Prostate gland (tissue), 2 donors: Measurements from ENCODE around the gene SPARCL1. TPM values are rescaled to one million over a fixed set of nuclear protein-coding genes. Genes with fewer than 3 reads are reported as not detected.
A peak's percentile ranks its signal among the peaks of the same experiment; 100 is the strongest.
"Not testable (repeated sequence)": the region's sequence is repeated elsewhere in the genome, so short reads cannot be mapped to it uniquely, and the experiment has no call there.

Source experiments
- DNase-seq: peaks from one replicate; pipeline ENCODE4 v3.0.0-alpha.2; 2019; ENCODE audit warnings: low spot score
- H3K27ac ChIP-seq, 2 donors: fragments of 200-600 bp; sonication (generic); 2 replicates each; pipeline ENCODE4 v1.5.1; 2017 to 2019
- H3K27me3 ChIP-seq: fragments of 200-600 bp; sonication (generic); replicated peaks from 2 replicates; pipeline ENCODE4 v1.5.1; 2019; ENCODE audit not compliant: insufficient read depth
- H3K36me3 ChIP-seq, 2 donors: fragments of 200-600 bp; sonication (generic); 1 replicate in 1 of 2; 2 replicates in 1 of 2; pipeline versions ENCODE4 v1.5.1 to v1.8.1; 2017 to 2019
- H3K4me1 ChIP-seq: fragments of 200-600 bp; sonication (generic); replicated peaks from 2 replicates; pipeline ENCODE4 v1.5.1; 2019
- H3K4me3 ChIP-seq, 2 donors: fragments of 200-600 bp; sonication (generic); 2 replicates each; pipeline ENCODE4 v1.5.1; 2017 to 2019
- H3K9me3 ChIP-seq: fragments of 200-600 bp; sonication (generic); 2 replicates; pipeline ENCODE4 v1.5.1; 2017
- CTCF ChIP-seq, 4 experiments: fragments of 200-600 bp in 2 of 4; fragments of 450-650 bp in 2 of 4; sonication (generic) in 2 of 4; IDR thresholded peaks; 1 replicate in 3 of 4; 2 replicates in 1 of 4; pipeline ENCODE4 v1.5.1; 2016 to 2019; ENCODE audit warnings: antibody characterized with exemption in 4 of 4, mild to moderate bottlenecking in 2 of 4, moderate library complexity in 2 of 4
- POLR2A ChIP-seq: fragments of 450-650 bp; IDR thresholded peaks from one replicate; pipeline ENCODE4 v1.6.1; 2016; ENCODE audit warnings: antibody characterized with exemption, mild to moderate bottlenecking
- POLR2AphosphoS5 ChIP-seq: sonication (generic); formaldehyde crosslinking; IDR thresholded peaks from one replicate; pipeline ENCODE4 v1.6.1; 2017; ENCODE audit warnings: antibody characterized with exemption
- WGBS: methylation state at CpG from one replicate; pipeline ENCODE4 v1.1.5; 2018; 5-methylcytosine and 5-hydroxymethylcytosine counted together
- intact Hi-C: fragments of 100-400 bp; cut with DNase I; formaldehyde crosslinking; loops from one replicate; pipeline ENCODE4 v1.14.2; 2022
- total RNA-seq, 2 donors: library from RNA; depleted of rRNA; stranded (reverse); fragments of >200 nt; gene quantifications; one replicate each; pipeline ENCODE4 v1.1.0, GENCODE V29; 2016

The SPARCL1 gene
- total RNA-seq = 100 to 1,000 TPM; 248 to 377 TPM

GRCh38 chr4:87529187-87529586, at the start of gene SPARCL1:
TSS of gene SPARCL1 (minus strand) at chr4:87529376. CDS start at chr4:87499574, 29,802 bp downstream.
- H3K4me3 ChIP-seq = peak within 1 kb of the TSS; percentile 30 to 31
- H3K9me3 ChIP-seq = no peaks in the 10 kb centered on the region
- H3K4me1 ChIP-seq = no peaks in the 10 kb centered on the region
- H3K36me3 ChIP-seq = no peaks in the 10 kb centered on the region
- H3K27me3 ChIP-seq = no peaks in the 10 kb centered on the region
- TF ChIP-seq POLR2A = no peak
- TF ChIP-seq POLR2AphosphoS5 = peak; percentile 56
- 6% methylated on average over 4 of the region's 4 CpGs for WGBS
- intact Hi-C loops = loop anchor here (10.0 kb wide), 1 partner anchor 756 kb away; the partner anchor contains the start of gene PPM1K
- peak within 1 kb of the TSS; percentile 88 for H3K27ac ChIP-seq
- DNase-seq = peak; percentile 29

- TF ChIP-seq CTCF (IDR thresholded peaks at IDR 0.05) (no peak), POLR2A (no peak), POLR2AphosphoS5 (no peak)
- Histone ChIP-seq H3K4me3 (no peak overlapping the region), H3K27ac (no peak overlapping the region), H3K4me1 (no peaks in the 10 kb centered on the region), H3K9me3 (no peaks in the 10 kb centered on the region), H3K36me3 (no peaks in the 10 kb centered on the region), H3K27me3 (no peaks in the 10 kb centered on the region)
- DNase-seq = no peak
- intact Hi-C loops = no loop called here
Observed at GRCh38 chr4:87575983-87576382, 46.8 kb upstream of the SPARCL1 start.

GRCh38 chr4:87575408-87575807, 46.2 kb upstream of the SPARCL1 start:
- H3K36me3 ChIP-seq = no peaks in the 10 kb centered on the region
- WGBS = 93% methylated on average over 1 of the region's 1 CpG
- H3K4me1 ChIP-seq = no peaks in the 10 kb centered on the region
- DNase-seq = no peak
- no peaks in the 10 kb centered on the region for H3K9me3 ChIP-seq
- H3K4me3 ChIP-seq = no peak overlapping the region
- intact Hi-C loops = no loop called here
- H3K27me3 ChIP-seq = no peaks in the 10 kb centered on the region
- no peak overlapping the region for H3K27ac ChIP-seq
- TF ChIP-seq POLR2A (no peak), POLR2AphosphoS5 (no peak)

GRCh38 chr4:87574996-87575395, 45.8 kb upstream of the SPARCL1 start:
- H3K27me3 ChIP-seq = no peaks in the 10 kb centered on the region
- no peak for DNase-seq
- intact Hi-C loops = no loop called here
- H3K9me3 ChIP-seq = no peaks in the 10 kb centered on the region
- H3K4me1 ChIP-seq = no peaks in the 10 kb centered on the region
- WGBS = 56% methylated on average over 3 of the region's 3 CpGs
- H3K27ac ChIP-seq = no peak overlapping the region
- H3K36me3 ChIP-seq = no peaks in the 10 kb centered on the region
- H3K4me3 ChIP-seq = no peak overlapping the region
- no peak for TF ChIP-seq CTCF (IDR thresholded peaks at IDR 0.05)
- TF ChIP-seq POLR2AphosphoS5 = no peak
- TF ChIP-seq POLR2A = no peak

GRCh38 chr4:87574376-87574775, 45.2 kb upstream of the SPARCL1 start:
- H3K4me3 ChIP-seq, H3K27ac ChIP-seq, intact Hi-C loops, H3K36me3 ChIP-seq, H3K4me1 ChIP-seq, H3K27me3 ChIP-seq, H3K9me3 ChIP-seq, DNase-seq: not testable (repeated sequence)

GRCh38 chr4:87570290-87570805, 41.2 kb upstream of the SPARCL1 start:
- TF ChIP-seq POLR2AphosphoS5 (no peak), POLR2A (no peak), CTCF (IDR thresholded peaks at IDR 0.05) (no peak)
- Histone ChIP-seq H3K27ac (no peak overlapping the region), H3K4me1 (peaks cover 2% of the 10 kb centered on the region), H3K9me3 (no peaks in the 10 kb centered on the region), H3K36me3 (no peaks in the 10 kb centered on the region), H3K27me3 (no peaks in the 10 kb centered on the region), H3K4me3 (no peak overlapping the region)
- DNase-seq = no peak
- intact Hi-C loops = no loop called here
- WGBS = 80% methylated on average over 5 of the region's 5 CpGs
